ENCODE measurements around the gene ERBB4. TPM values are rescaled to one million over a fixed set of nuclear protein-coding genes. Genes with fewer than 3 reads are reported as not detected.

Gene ERBB4
- total and polyA plus RNA-seq, 7 donors: 0.07 to 7.5 (median 2.0) TPM

- ATAC-seq (no peak), DNase-seq (no peak)
- no peak for TF ChIP-seq CTCF (IDR thresholded peaks at IDR 0.05)
- H3K36me3 ChIP-seq (ENCODE audit: insufficient read depth in 1 of 2, low read depth in 1 of 2): no peaks in the 10 kb centered on the region
- no peaks in the 10 kb centered on the region for H3K9me3 ChIP-seq
- intact Hi-C loops (cut with DNase I): no loop called here
- H3K4me3 ChIP-seq: no peak overlapping the region
- no peaks in the 10 kb centered on the region for H3K4me1 ChIP-seq
- no peak overlapping the region for H3K27ac ChIP-seq
- WGBS, 3 donors: 85 to 90% (median 89%) methylated on average over 3 of the region's 3 CpGs
- H3K27me3 ChIP-seq (ENCODE audit: insufficient read depth in 3 of 3, low read length in 2 of 3): no peaks in the 10 kb centered on the region
Observed at GRCh38 chr2:211654211-211654780, 884.3 kb downstream of the ERBB4 start.

DNA sequence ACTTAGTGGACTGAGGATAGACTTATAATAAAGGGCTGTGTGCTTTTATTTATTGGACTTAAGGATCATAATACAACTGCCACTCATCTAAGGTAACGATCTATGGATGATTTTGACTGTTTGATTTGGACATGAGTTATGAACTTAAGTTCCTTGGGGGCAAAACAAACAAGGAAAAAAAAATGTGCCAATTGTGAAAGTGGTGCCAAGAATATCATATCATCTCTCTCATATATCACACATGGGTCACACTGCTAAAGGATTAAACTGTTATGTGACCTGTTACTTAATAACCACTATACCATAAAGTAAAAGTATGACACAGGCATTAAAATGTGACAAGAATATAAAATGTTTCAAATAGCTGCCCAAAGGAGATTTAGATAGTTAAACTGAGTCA lies 886.3 kb downstream of the ERBB4 start:
- intact Hi-C loops (cut with DNase I): no loop called here
- Histone ChIP-seq H3K27ac (no peak overlapping the region), H3K4me3 (no peak overlapping the region), H3K36me3 (ENCODE audit: insufficient read depth in 1 of 2, low read depth in 1 of 2) (no peaks in the 10 kb centered on the region), H3K27me3 (ENCODE audit: insufficient read depth in 3 of 3, low read length in 2 of 3) (no peaks in the 10 kb centered on the region), H3K9me3 (no peaks in the 10 kb centered on the region), H3K4me1 (no peaks in the 10 kb centered on the region)
- ATAC-seq (no peak), DNase-seq (no peak)
- 64 to 74% (median 69%) methylated on average over 1 of the region's 1 CpG for WGBS, 3 donors
- no peak for TF ChIP-seq CTCF (IDR thresholded peaks at IDR 0.05)

DNA sequence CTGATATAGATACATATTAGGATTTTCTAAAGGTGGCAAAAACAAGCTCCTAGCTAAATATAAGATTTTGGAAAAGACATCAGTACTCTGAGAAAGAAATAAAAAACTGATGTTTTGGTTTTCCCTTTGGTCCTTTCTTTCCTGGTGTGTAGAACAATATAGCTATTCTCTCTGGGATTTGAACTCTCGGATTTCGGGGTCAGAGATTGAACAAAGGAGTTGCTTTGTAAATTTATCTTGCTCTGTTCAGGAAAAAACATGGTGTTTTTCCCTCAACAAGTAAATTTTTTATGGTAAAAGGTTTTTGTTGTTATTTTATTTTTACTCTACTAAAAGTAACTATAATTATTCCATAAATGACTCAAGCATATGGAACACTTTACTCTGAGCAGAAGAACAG lies 889.3 kb downstream of the ERBB4 start:
- WGBS, 3 donors: 68 to 87% (median 82%) methylated on average over 2 of the region's 2 CpGs
- no peaks in the 10 kb centered on the region for H3K27me3 ChIP-seq (ENCODE audit: insufficient read depth in 3 of 3, low read length in 2 of 3)

DNA sequence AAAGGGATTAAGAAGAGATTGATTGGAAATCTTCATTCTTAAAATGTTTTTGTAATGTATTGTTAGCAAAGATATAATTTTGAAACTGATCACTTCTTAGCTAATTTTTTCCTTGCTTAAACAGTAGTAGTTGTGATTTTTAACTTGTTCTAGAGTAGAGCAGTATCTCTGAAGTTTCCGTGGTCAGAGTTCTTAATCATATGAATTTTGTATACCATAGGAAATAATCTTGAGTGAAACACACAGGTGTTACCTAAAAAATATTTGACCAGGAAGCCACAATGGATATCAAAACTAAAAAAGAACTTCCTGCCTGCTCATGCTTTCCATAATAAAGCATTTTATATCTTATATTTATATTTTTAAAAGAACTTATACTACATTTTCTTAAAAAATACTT lies 907.1 kb downstream of the ERBB4 start:
- no peaks in the 10 kb centered on the region for H3K9me3 ChIP-seq
- ATAC-seq: no peak
- no peaks in the 10 kb centered on the region for H3K27me3 ChIP-seq (ENCODE audit: insufficient read depth in 3 of 3, low read length in 2 of 3)
- intact Hi-C loops (cut with DNase I): no loop called here
- H3K36me3 ChIP-seq (ENCODE audit: insufficient read depth in 1 of 2, low read depth in 1 of 2): no peaks in the 10 kb centered on the region
- H3K4me1 ChIP-seq: no peaks in the 10 kb centered on the region
- no peak overlapping the region for H3K27ac ChIP-seq
- no peak for TF ChIP-seq CTCF (IDR thresholded peaks at IDR 0.05)
- WGBS, 3 donors: 47 to 62% (median 53%) methylated on average over 1 of the region's 1 CpG
- no peak for DNase-seq
- H3K4me3 ChIP-seq: no peak overlapping the region

More for the DNA sequence above, 889.3 kb downstream of the ERBB4 start:
- no peaks in the 10 kb centered on the region for H3K4me1 ChIP-seq
- no peak overlapping the region for H3K4me3 ChIP-seq
- H3K27ac ChIP-seq: no peak overlapping the region
- DNase-seq: no peak
- H3K36me3 ChIP-seq (ENCODE audit: insufficient read depth in 1 of 2, low read depth in 1 of 2): no peaks in the 10 kb centered on the region
- peaks cover 5% of the 10 kb centered on the region for H3K9me3 ChIP-seq
- intact Hi-C loops (cut with DNase I): no loop called here
- no peak for TF ChIP-seq CTCF (IDR thresholded peaks at IDR 0.05)
- no peak for ATAC-seq

- intact Hi-C loops (cut with DNase I): no loop called here
- H3K4me1 ChIP-seq: no peaks in the 10 kb centered on the region
- ATAC-seq: no peak
- H3K9me3 ChIP-seq: no peaks in the 10 kb centered on the region
- no peak overlapping the region for H3K4me3 ChIP-seq
- TF ChIP-seq CTCF (IDR thresholded peaks at IDR 0.05): no peak
- no peak overlapping the region for H3K27ac ChIP-seq
- no peak for DNase-seq
- peaks cover 0 to 3% of the 10 kb centered on the region in 2 donors for H3K36me3 ChIP-seq (ENCODE audit: insufficient read depth in 1 of 2, low read depth in 1 of 2)
- no peaks in the 10 kb centered on the region for H3K27me3 ChIP-seq (ENCODE audit: insufficient read depth in 3 of 3, low read length in 2 of 3)
Observed at GRCh38 chr2:211623096-211623495, 915.5 kb downstream of the ERBB4 start.
